ENCODE measurements around the gene NEURL1.

NEURL1 gene

GRCh38 chr10:103612462-103613365, 119.2 kb downstream of the NEURL1 start:
- DNase-seq = no peak

- no peak for DNase-seq
These were observed 120.1 kb downstream of the NEURL1 start for GRCh38 chr10:103613616-103614015.

GRCh38 chr10:103614306-103615158, 121.0 kb downstream of the NEURL1 start:
- DNase-seq = no peak

GRCh38 chr10:103616705-103617601, 123.4 kb downstream of the NEURL1 start:
- no peak for DNase-seq

- DNase-seq = no peak
These were observed 124.3 kb downstream of the NEURL1 start for GRCh38 chr10:103617602-103618385.

GRCh38 chr10:103618575-103619423, 125.3 kb downstream of the NEURL1 start:
- no peak for DNase-seq

- no peak for DNase-seq
These were observed 126.2 kb downstream of the NEURL1 start for GRCh38 chr10:103619424-103620351.

- no peak for DNase-seq
These were observed 126.8 kb downstream of the NEURL1 start for GRCh38 chr10:103620352-103620740.

GRCh38 chr10:103620891-103621782, 127.6 kb downstream of the NEURL1 start:
- no peak for DNase-seq

GRCh38 chr10:103621783-103622125, 128.2 kb downstream of the NEURL1 start:
- DNase-seq = no peak

GRCh38 chr10:103622286-103622685, 128.8 kb downstream of the NEURL1 start:
- no peak for DNase-seq

- DNase-seq = no peak
These were observed 129.6 kb downstream of the NEURL1 start for GRCh38 chr10:103622935-103623574.

GRCh38 chr10:103626178-103626577, 132.7 kb downstream of the NEURL1 start:
- DNase-seq = no peak

GRCh38 chr10:103627111-103627892, 133.8 kb downstream of the NEURL1 start:
- no peak for DNase-seq

- no peak for DNase-seq
These were observed 134.4 kb downstream of the NEURL1 start for GRCh38 chr10:103627893-103628292.

- DNase-seq = no peak
These were observed 136.1 kb downstream of the NEURL1 start for GRCh38 chr10:103629581-103629980.

- no peak for DNase-seq
These were observed 136.7 kb downstream of the NEURL1 start for GRCh38 chr10:103630156-103630555.

Data from NCI-H1092 treated with DMSO at 0.1 percent for 48 hours (cell line).